Posterior cingulate gyrus (tissue), 11 donors: ENCODE data around the gene SLC19A3.

Experiments
- DNase-seq, 10 donors: peaks; one replicate each; pipeline versions ENCODE4 v3.0.0 to v3.0.0-alpha.2; 2020 to 2021; ENCODE audit warnings: mixed read lengths in 3 of 10
- intact Hi-C: fragments of 100-400 bp; cut with DNase I; formaldehyde crosslinking; loops from one replicate; pipeline ENCODE4 v1.15.1; 2023

Gene SLC19A3

DNA sequence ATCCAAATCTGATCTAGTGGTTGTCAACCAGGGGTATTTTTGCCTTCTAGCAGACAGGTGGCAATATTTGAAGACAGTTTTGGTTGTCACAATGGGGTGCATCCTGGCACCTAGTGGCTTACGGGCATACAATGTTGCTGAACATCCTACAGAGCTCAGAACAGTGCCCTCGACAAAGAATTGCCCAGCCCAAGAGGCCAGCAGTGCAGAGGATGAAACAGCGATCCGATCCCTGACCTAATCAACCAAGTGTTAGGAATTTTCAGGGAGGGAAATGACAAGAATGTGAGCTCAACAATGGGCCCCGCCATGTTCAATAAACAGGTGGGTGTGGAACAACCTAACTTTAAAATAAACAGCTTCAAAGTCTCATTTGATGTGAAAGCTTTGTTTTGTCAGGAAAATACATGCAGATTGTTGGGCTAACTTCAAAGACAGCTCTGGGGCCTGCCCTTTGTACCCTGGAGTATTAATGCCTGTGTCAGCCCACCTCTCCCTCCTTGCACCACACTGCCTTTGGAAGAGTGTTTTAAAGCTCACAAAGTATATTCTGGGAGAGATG lies 73.8 kb downstream of the SLC19A3 start:
- intact Hi-C loops: no loop called here
- DNase-seq: no peak

GRCh38 chr2:227642656-227643055 lies 75.2 kb downstream of the SLC19A3 start:
- intact Hi-C loops: no loop called here

GRCh38 chr2:227634201-227634600 lies 83.6 kb downstream of the SLC19A3 start:
- no peak for DNase-seq
- intact Hi-C loops: no loop called here

More at GRCh38 chr2:227642656-227643055, 75.2 kb downstream of the SLC19A3 start:
- DNase-seq: no peak
